WTC11 (cell line): ENCODE results near the gene VSIG1. TPM values are rescaled to one million over a fixed set of nuclear protein-coding genes. Genes with fewer than 3 reads are reported as not detected.

ENCODE experiments used
- ATAC-seq: fragments of 200-7000 bp; cut with Tn5 transposase; 2 replicates; pipeline ENCODE4 v1.10.0; 2021; ENCODE audit warnings: mild to moderate bottlenecking, moderate library complexity
- CTCF ChIA-PET: fragments of 300-600 bp; sonication (Branson Sonifier 250); formaldehyde crosslinking; loops from one replicate; lab custom pipeline; 2021; ENCODE audit warnings: antibody characterized with exemption; lab: Charles Lee
- POLR2A ChIA-PET: fragments of 350-600 bp; sonication (Branson Sonifier 250); formaldehyde crosslinking; loops from one replicate; lab custom pipeline; 2021; ENCODE audit warnings: antibody characterized with exemption; lab: Charles Lee
- DNase-seq: peaks from one replicate; pipeline ENCODE4 v3.0.0; 2021; ENCODE audit warnings: low spot score
- H3K27ac Mint-ChIP-seq: 2 replicates; pipeline ENCODE4 v1.8.0; 2021; ENCODE audit warnings: mixed read lengths
- H3K27me3 Mint-ChIP-seq: 2 replicates; pipeline ENCODE4 v1.8.0; 2021; ENCODE audit warnings: low read depth, mild to moderate bottlenecking, moderate library complexity, mixed read lengths
- H3K36me3 Mint-ChIP-seq: 2 replicates; pipeline ENCODE4 v1.8.0; 2021; ENCODE audit warnings: mixed read lengths
- H3K4me1 Mint-ChIP-seq: 2 replicates; pipeline ENCODE4 v1.8.0; 2022; ENCODE audit warnings: mixed read lengths
- H3K4me3 Mint-ChIP-seq: 2 replicates; pipeline ENCODE4 v1.8.0; 2021; ENCODE audit warnings: mild to moderate bottlenecking, moderate library complexity, mixed read lengths
- H3K9me3 Mint-ChIP-seq: 2 replicates; pipeline ENCODE4 v1.8.0; 2021; ENCODE audit warnings: mixed read lengths
- ATF1 ChIP-seq: sonication (generic); formaldehyde crosslinking; IDR thresholded peaks from 2 replicates; pipeline ENCODE4 v1.8.1; 2023; ENCODE audit warnings: mild to moderate bottlenecking, moderate library complexity, missing genetic modification reagents
- ATF3 ChIP-seq: sonication (generic); formaldehyde crosslinking; conservative IDR thresholded peaks from 2 replicates; pipeline ENCODE4 v1.8.1; 2022; ENCODE audit warnings: mild to moderate bottlenecking, missing genetic modification reagents
- CBFB ChIP-seq: sonication (generic); formaldehyde crosslinking; IDR thresholded peaks from 2 replicates; pipeline ENCODE4 v1.8.1; 2022; ENCODE audit warnings: mild to moderate bottlenecking, low read depth, missing genetic modification reagents
- E2F5 ChIP-seq: sonication (generic); formaldehyde crosslinking; IDR thresholded peaks from 2 replicates; pipeline ENCODE4 v1.8.1; 2022; ENCODE audit warnings: mild to moderate bottlenecking, moderate library complexity, missing genetic modification reagents
- ERG ChIP-seq: fragments of 250-450 bp; sonication (Bioruptor Pico); IDR thresholded peaks from 2 replicates; pipeline ENCODE4 v1.8.0; 2021; ENCODE audit warnings: mild to moderate bottlenecking
- FOXP1 ChIP-seq: sonication (generic); formaldehyde crosslinking; IDR thresholded peaks from 2 replicates; pipeline ENCODE4 v1.8.0; 2022; ENCODE audit warnings: missing genetic modification reagents, mild to moderate bottlenecking, moderate library complexity, borderline replicate concordance
- GABPB1 ChIP-seq: sonication (generic); formaldehyde crosslinking; IDR thresholded peaks from 2 replicates; pipeline ENCODE4 v1.8.1; 2023; ENCODE audit warnings: mild to moderate bottlenecking, missing genetic modification reagents
- HMGA2 ChIP-seq: fragments of 250-450 bp; sonication (Bioruptor Pico); IDR thresholded peaks from 2 replicates; pipeline ENCODE4 v1.4.0; 2021; ENCODE audit warnings: mild to moderate bottlenecking, moderate library complexity
- IRF1 ChIP-seq: sonication (generic); formaldehyde crosslinking; IDR thresholded peaks from 2 replicates; pipeline ENCODE4 v1.8.0; 2023; ENCODE audit warnings: missing genetic modification reagents
- JAZF1 ChIP-seq: fragments of 250-450 bp; sonication (Bioruptor Pico); IDR thresholded peaks from 2 replicates; pipeline ENCODE4 v1.9.0; 2021; ENCODE audit warnings: moderate library complexity, mild to moderate bottlenecking, inconsistent platforms
- MXD4 ChIP-seq: fragments of 250-450 bp; sonication (Bioruptor Pico); IDR thresholded peaks from 2 replicates; pipeline ENCODE4 v1.8.0; 2021; ENCODE audit warnings: mild to moderate bottlenecking, moderate library complexity, borderline replicate concordance
- NFYB ChIP-seq: sonication (generic); formaldehyde crosslinking; conservative IDR thresholded peaks from 2 replicates; pipeline ENCODE4 v1.8.0; 2022; ENCODE audit warnings: low read depth, missing genetic modification reagents
- PRDM15 ChIP-seq: sonication (generic); formaldehyde crosslinking; IDR thresholded peaks from 2 replicates; pipeline ENCODE4 v1.8.0; 2022; ENCODE audit warnings: missing genetic modification reagents
- ZNF396 ChIP-seq: fragments of 250-450 bp; sonication (Bioruptor Pico); IDR thresholded peaks from 2 replicates; pipeline ENCODE4 v1.8.0; 2021; ENCODE audit warnings: mild to moderate bottlenecking, moderate library complexity, borderline replicate concordance
- ZNF416 ChIP-seq: fragments of 250-450 bp; sonication (Bioruptor Pico); IDR thresholded peaks from 2 replicates; pipeline ENCODE4 v1.9.0; 2021; ENCODE audit warnings: mild to moderate bottlenecking, inconsistent platforms
- ZNF532 ChIP-seq: fragments of 250-450 bp; sonication (Bioruptor Pico); IDR thresholded peaks from 2 replicates; pipeline ENCODE4 v1.9.0; 2021; ENCODE audit warnings: mild to moderate bottlenecking, borderline replicate concordance
- total RNA-seq: library from RNA; stranded (reverse); gene quantifications from 3 replicates; pipeline ENCODE4 v1.2.3, GENCODE V29; 2021

The VSIG1 gene
- total RNA-seq, 1 experiment from 2014 or later, result 1.2 TPM

- ATAC-seq (no peak), DNase-seq (no peak)
- Mint-ChIP-seq H3K27me3 (peaks cover 2% of the 10 kb centered on the region; the same call in 1 of the 2 replicates), H3K4me3 (no peak overlapping the region), H3K36me3 (no peaks in the 10 kb centered on the region), H3K9me3 (no peaks in the 10 kb centered on the region), H3K27ac (no peak overlapping the region), H3K4me1 (peaks cover 6% of the 10 kb centered on the region)
- POLR2A ChIA-PET, result no interaction called here
- CTCF ChIA-PET, result no interaction called here
- no peak for TF ChIP-seq NFYB (CRISPR knock-in tag)
- no peak for TF ChIP-seq PRDM15 (CRISPR knock-in tag)
- no peak for TF ChIP-seq JAZF1 (CRISPR knock-in tag)
- TF ChIP-seq HMGA2 (CRISPR knock-in tag), result no peak
- no peak for TF ChIP-seq ATF3 (CRISPR knock-in tag)
- no peak for TF ChIP-seq E2F5
- no peak for TF ChIP-seq GABPB1 (CRISPR knock-in tag)
- no peak for TF ChIP-seq IRF1 (CRISPR knock-in tag)
- TF ChIP-seq FOXP1 (CRISPR knock-in tag), result no peak
- TF ChIP-seq ZNF396 (CRISPR knock-in tag), result no peak
- no peak for TF ChIP-seq CBFB (CRISPR knock-in tag)
- no peak for TF ChIP-seq ZNF416 (CRISPR knock-in tag)
- no peak for TF ChIP-seq ZNF532 (CRISPR knock-in tag)
- TF ChIP-seq ATF1 (CRISPR knock-in tag), result no peak
- TF ChIP-seq MXD4 (CRISPR knock-in tag), result no peak
- TF ChIP-seq ERG (CRISPR knock-in tag), result no peak
These were observed 11.9 kb upstream of the VSIG1 start for GRCh38 chrX:108032944-108033343.
